Stimulated activated CD4-positive, alpha-beta T cell treated with anti-CD3 and anti-CD28 coated beads, Interleukin-4, amount 100 ng/mL, for 1 hour (primary cell): Measurements from ENCODE around the gene BMP2K.
"Not testable (repeated sequence)": the region's sequence is repeated elsewhere in the genome, so short reads cannot be mapped to it uniquely, and the experiment has no call there.

Experiments used
- DNase-seq: peaks from one replicate; pipeline ENCODE4 v3.0.0-alpha.2; 2020

BMP2K gene

DNA sequence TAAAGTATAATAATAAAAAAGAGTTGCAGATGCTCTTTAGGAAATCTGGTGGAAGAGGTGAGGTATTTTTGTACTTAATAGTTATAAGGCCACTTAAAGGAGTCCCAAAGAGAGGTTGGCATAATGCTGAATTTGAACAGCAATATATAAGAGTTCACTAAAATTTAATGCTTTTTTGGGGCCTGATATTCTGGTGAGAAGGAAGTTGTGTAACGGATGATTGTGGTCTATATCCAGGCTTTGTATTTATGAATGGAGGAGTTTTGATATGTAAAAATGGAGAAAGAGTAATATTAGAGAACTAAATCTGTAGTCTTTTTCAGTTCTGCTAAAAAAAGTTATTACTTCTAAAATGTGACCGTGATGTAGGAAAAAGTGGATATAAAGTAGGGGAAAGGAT, 20.4 kb downstream of the BMP2K start:
- DNase-seq, result no peak

- DNase-seq, result no peak
These were observed 21.7 kb downstream of the BMP2K start for GRCh38 chr4:78797777-78798284.

DNA sequence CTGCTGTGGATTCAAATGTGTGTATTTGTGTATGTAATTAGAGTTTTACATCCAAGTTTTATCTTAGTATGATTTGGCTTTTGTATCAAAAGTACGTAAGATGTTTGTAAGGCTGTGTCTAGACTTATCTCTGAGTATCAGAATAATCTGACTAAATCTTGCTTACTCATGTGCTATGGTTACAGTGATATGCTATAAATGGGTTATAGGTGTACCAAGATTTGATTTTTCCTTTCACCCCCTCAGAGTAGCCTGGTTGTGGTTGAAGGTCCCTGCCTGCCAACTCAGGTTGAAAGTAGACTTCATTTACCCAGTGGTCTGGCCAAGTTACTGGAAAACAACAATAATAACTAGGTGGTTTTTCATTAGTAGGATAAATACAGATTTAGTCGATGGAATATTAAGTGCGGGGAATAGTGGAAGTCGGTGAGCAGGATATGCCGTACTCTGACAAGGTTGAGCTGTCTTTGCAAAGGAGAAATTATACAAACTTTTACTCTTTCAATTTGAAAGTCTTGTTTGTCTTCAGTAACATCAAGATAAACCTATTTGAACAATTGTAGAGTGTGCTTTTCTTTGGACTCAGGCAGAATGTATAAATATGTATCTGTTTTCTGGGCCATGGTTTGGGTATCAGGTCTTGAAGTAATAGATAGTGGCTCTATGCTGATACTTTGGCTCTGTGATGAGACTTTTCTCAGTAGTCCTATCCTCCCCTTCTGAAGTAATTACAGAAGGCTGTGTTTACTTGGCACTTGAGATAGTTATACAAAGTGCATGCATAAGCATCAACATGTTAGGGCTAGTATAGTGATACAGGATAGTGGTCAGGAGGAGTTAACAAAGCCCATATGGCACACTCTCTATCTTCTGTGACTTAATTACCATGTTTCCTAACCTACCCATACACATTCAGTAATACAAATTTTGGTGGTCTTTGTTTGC, 23.7 kb downstream of the BMP2K start:
- no peak for DNase-seq

DNA sequence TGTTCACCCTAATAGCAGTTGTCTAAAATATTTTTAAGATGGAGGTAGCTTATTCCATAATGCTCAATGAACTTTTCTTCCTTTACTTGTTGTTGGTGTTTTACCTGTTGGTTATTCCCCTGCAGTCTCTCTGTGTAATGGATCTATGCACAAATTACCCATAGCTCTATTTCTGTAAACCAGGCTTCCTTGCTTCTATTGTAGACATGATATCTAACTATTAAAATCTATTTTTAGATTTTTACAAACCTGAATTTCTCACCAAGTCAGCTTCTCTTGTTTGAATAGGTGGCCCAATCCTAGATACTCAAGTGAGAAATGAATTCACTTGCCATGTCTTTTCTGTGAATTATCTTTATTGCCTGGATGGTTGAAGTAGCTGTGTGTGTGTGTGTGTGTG, 24.8 kb downstream of the BMP2K start:
- no peak for DNase-seq

GRCh38 chr4:78803983-78804382, 27.8 kb downstream of the BMP2K start:
- DNase-seq, result no peak

GRCh38 chr4:78806943-78807460, 30.9 kb downstream of the BMP2K start:
- no peak for DNase-seq

- DNase-seq, result no peak
These were observed 33.1 kb downstream of the BMP2K start for GRCh38 chr4:78809295-78809694.

GRCh38 chr4:78809928-78810835, 34.0 kb downstream of the BMP2K start:
- DNase-seq, result no peak

GRCh38 chr4:78811034-78811433, 34.9 kb downstream of the BMP2K start:
- no peak for DNase-seq

- no peak for DNase-seq
These were observed 42.5 kb downstream of the BMP2K start for GRCh38 chr4:78818530-78819079.

GRCh38 chr4:78824001-78824400, 47.9 kb downstream of the BMP2K start:
- DNase-seq, result no peak

- DNase-seq, result no peak
These were observed 51.0 kb downstream of the BMP2K start for GRCh38 chr4:78827191-78827590.

GRCh38 chr4:78829296-78829695, 53.1 kb downstream of the BMP2K start:
- DNase-seq, result no peak

DNA sequence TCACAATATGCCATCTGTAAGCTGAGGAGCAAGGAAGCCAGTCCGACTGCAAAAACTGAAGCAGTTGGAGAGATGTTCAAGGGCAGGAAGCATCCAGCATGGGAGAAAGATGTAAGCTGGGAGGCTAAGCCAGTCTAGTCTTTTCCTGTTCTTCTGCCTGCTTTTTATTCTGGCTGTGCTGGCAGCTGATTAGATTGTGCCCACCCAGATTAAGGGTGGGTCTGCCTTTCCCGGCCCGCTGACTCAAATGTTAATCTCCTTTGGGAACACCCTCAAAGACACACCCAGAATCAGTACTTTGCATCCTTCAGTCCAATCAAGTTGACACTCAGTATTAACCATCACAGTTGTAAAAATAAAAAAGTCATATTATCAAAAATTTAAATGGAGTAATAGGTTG, 63.5 kb downstream of the BMP2K start:
- not testable (repeated sequence) for DNase-seq

DNA sequence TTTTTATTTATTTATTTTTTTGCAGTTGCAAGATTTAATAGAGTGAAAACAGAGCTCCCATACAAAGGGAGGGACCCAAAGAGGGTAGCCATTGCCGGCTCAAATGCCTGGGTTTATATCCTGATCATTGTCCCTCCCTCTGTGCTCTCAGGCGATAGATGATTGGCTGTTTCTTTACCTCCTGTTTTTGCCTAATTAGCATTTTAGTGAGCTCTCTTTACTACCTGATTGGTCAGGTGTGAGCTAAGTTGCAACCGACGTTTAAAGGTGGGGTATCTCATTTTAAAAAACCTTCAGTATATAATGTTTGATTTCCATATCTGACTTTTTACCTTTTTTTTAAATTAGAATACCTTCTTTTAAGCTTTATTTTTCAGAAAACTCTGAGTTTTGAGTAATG, 64.1 kb downstream of the BMP2K start:
- not testable (repeated sequence) for DNase-seq

GRCh38 chr4:78845472-78845871, 69.3 kb downstream of the BMP2K start:
- no peak for DNase-seq

DNA sequence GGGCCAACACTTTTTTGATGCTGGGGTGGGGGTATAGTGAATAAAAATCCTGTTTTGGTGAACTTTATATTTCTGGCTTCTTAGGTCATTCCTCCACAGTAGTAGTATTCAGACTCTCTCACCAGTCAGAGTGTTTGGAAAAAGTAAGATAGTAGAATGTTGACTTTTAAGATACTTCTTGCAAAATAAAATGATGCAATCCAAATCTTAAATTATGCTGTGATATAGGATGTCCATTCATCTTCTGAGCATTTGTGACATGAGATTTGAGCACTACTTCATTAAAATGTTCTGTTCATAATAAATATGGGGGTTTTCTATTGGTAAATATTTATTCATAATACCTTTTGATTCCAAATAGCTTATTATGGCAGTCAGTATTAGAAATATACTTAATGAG, 70.1 kb downstream of the BMP2K start:
- DNase-seq, result no peak

DNA sequence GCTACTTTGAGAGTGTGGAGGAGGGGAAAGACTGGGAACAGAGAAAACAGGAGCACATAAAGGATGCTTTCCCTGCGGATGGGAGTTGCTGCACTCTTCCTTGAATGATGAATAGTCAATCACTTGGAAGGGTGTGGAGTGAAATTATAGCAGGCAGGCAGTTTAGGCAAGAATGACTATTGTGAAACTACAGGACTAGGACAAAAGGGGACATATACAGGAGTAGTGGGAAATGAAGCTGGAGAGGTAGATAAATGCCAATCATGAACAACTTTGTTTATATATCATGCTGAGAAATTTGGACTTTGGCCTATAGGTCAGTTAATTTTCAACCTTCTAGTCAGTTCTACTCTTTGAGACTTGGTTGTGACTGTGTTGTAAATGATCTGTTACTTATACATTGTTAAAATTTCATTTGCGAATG, 86.2 kb downstream of the BMP2K start:
- no peak for DNase-seq

DNA sequence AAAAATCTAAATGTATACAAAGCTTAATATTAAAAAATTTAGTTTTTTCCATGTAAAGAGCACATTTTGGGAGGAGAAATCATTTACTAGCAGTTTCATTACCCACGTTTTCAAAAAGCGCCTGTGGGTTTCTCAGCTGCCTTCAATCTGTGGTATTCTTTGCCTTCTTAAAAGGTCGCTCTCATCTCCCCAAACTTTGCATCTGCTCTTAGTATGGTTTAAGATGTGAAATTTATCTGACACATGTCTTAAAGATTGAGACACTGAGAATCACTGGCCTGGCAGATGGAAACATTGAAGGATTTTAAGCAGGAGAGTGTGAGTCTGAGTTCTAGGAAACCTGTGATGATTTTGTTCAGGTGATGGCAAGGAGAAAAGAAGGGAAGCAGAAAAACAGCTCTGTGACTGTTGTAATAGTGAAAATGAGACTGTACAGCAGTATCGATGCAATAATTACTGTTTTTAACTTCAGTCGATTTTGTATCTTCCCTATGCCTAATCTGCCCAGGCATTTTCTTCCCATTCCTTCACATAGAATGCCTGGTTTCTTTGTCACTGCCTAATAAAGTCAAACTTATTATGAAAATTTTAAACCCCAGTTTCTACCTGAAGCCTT, 87.2 kb downstream of the BMP2K start:
- no peak for DNase-seq

GRCh38 chr4:78863991-78864390, 87.8 kb downstream of the BMP2K start:
- DNase-seq, result no peak

DNA sequence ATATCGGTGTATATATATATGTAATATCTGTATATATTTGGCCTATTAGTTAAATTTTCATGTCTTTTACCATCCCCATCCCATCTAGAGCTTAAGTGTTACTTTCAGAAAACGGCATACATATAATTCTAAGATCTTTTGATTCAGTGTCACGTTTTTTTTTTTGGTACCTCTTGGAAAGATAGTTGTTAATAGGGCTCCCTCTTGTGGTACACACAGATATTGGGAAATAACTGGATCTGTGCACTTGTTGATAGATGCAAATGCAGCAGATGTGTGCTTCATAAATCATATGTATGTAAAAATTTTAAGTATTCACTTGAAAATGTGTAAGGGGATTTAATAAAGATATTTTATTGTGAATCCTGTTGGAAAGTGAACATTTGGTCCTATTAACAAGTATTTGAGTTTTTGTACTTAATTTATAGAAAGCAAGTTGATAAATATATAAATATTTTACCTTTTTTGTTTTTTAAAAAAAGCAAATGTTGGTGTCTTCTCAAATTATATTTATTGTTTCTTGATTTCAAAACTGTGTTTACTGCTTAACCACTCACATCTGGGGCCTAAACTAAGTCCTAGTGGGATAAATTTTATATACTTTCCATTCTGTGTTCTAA, 88.4 kb downstream of the BMP2K start:
- DNase-seq, result no peak

DNA sequence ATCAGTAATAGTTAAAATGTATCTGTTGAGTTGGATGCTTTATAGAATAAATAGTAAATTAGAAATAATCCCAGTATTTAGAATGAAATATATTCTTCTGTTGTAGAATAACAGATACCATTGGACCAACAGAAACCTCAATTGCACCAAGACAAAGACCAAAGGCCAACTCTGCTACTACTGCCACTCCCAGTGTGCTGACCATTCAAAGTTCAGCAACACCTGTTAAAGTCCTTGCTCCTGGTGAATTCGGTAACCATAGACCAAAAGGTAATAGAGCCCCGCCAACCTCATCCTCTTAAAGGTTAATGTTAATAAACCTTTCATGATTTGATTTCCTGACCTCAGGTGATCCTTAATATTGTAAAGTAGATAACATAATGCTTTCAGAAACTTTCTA, 89.3 kb downstream of the BMP2K start:
- no peak for DNase-seq
